SU-DHL-6 (cell line): Measurements from ENCODE around the gene PPM1L.

Experiments used
- H2AFZ ChIP-seq: fragments of 200-600 bp; sonication (generic); 2 replicates; pipeline ENCODE4 v1.6.1; 2014; ENCODE audit warnings: low read depth, mild to moderate bottlenecking, moderate library complexity, mixed read lengths, antibody characterized with exemption, low read length; ENCODE audit not compliant: severe bottlenecking
- H3F3A ChIP-seq: fragments of 200-600 bp; shearing (Covaris generic); 2 replicates; pipeline ENCODE4 v1.6.0; 2016; ENCODE audit warnings: antibody characterized with exemption, mild to moderate bottlenecking; ENCODE audit not compliant: insufficient read depth
- H3K27ac ChIP-seq: fragments of 200-600 bp; sonication (generic); 2 replicates; pipeline ENCODE4 v1.5.1; 2016; ENCODE audit warnings: low read depth, mild to moderate bottlenecking, low read length, moderate library complexity, mixed read lengths
- H3K27me3 ChIP-seq: fragments of 200-600 bp; sonication (generic), shearing (Covaris generic); 2 replicates; pipeline ENCODE4 v1.6.0; 2014; ENCODE audit warnings: mild to moderate bottlenecking, low read length
- H3K36me3 ChIP-seq: fragments of 200-600 bp; sonication (generic); 2 replicates; pipeline ENCODE4 v1.6.1; 2014; ENCODE audit warnings: mild to moderate bottlenecking, low read length, mixed read lengths
- H3K4me2 ChIP-seq: fragments of 300-600, 200-600 bp; shearing (Covaris generic), sonication (generic); 2 replicates; pipeline ENCODE4 v1.6.0; 2014; ENCODE audit warnings: low read length, low read depth, mild to moderate bottlenecking; ENCODE audit not compliant: poor library complexity, severe bottlenecking
- H3K4me3 ChIP-seq: fragments of 200-600 bp; sonication (generic); 2 replicates; pipeline ENCODE4 v1.5.1; 2014; ENCODE audit warnings: antibody characterized with exemption, low read length, mild to moderate bottlenecking, mixed read lengths; ENCODE audit not compliant: insufficient read depth, poor library complexity, severe bottlenecking
- H3K79me2 ChIP-seq: fragments of 200-600 bp; sonication (generic); 2 replicates; pipeline ENCODE4 v1.6.1; 2014; ENCODE audit warnings: mild to moderate bottlenecking, low read length, moderate library complexity; ENCODE audit not compliant: insufficient read depth
- H3K9ac ChIP-seq: fragments of 200-600 bp; sonication (generic); 2 replicates; pipeline ENCODE4 v1.7.0; 2014; ENCODE audit warnings: mild to moderate bottlenecking, low read length
- H3K9me2 ChIP-seq: fragments of 200-600 bp; sonication (generic); replicated peaks from 2 replicates; pipeline ENCODE4 v1.6.1; 2014; ENCODE audit warnings: low read length; ENCODE audit not compliant: insufficient read depth
- H3K9me3 ChIP-seq: fragments of 200-600 bp; sonication (generic); 2 replicates; pipeline ENCODE4 v1.6.1; 2014; ENCODE audit warnings: low read length, mixed read lengths; ENCODE audit not compliant: insufficient read depth
- H4K20me1 ChIP-seq: fragments of 200-600 bp; sonication (generic); 2 replicates; pipeline ENCODE4 v1.6.1; 2014; ENCODE audit warnings: low read depth, mild to moderate bottlenecking, antibody characterized with exemption, low read length, moderate library complexity, mixed read lengths
- CTCF ChIP-seq: fragments of 200-600 bp; sonication (generic); IDR thresholded peaks from one replicate; pipeline ENCODE4 v1.5.1; 2017; ENCODE audit warnings: antibody characterized with exemption, mild to moderate bottlenecking, low read length, moderate library complexity; ENCODE audit not compliant: insufficient read depth, poor library complexity, severe bottlenecking
- EZH2phosphoT487 ChIP-seq: fragments of 200-600 bp; sonication (generic), shearing (Covaris generic); conservative IDR thresholded peaks from 2 replicates; pipeline ENCODE4 v1.6.1; 2018; ENCODE audit warnings: mild to moderate bottlenecking, antibody characterized with exemption, low read length, moderate library complexity, mixed read lengths

The PPM1L gene

GRCh38 chr3:161082063-161082462 is 326.0 kb downstream of the PPM1L start:
- Histone ChIP-seq H3K36me3 (no peaks in the 10 kb centered on the region), H2AFZ (no peak overlapping the region), H3K9me3 (no peaks in the 10 kb centered on the region), H3K4me2 (no peak overlapping the region), H3K27ac (no peak overlapping the region), H4K20me1 (no peaks in the 10 kb centered on the region), H3K9ac (no peak overlapping the region), H3K79me2 (no peaks in the 10 kb centered on the region), H3K4me3 (no peak overlapping the region), H3F3A (no peaks in the 10 kb centered on the region), H3K27me3 (no peaks in the 10 kb centered on the region), H3K9me2 (no peaks in the 10 kb centered on the region)
- no peak for TF ChIP-seq CTCF
- no peak for TF ChIP-seq EZH2phosphoT487

DNA sequence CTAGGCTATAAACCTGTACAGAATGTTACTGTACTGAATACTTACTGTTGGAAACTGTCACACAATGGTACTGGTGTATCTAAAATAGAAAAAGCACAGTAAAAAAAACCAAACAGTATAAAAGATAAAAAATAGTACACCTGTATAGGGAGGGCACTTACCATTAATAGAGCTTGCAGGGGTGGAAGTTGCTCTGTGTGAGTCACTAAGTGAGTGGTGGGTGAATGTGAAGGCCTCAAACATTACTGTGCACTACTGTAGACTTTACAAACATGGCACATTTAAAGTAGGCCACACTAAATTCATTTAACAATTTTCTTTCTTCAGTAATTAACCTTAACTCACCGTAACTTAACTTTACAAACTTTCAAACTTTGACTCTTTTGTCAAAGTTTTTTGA is 327.1 kb downstream of the PPM1L start:
- Histone ChIP-seq H3F3A (no peaks in the 10 kb centered on the region), H3K9me2 (no peaks in the 10 kb centered on the region), H3K36me3 (no peaks in the 10 kb centered on the region), H4K20me1 (no peaks in the 10 kb centered on the region), H3K4me3 (no peak overlapping the region), H3K9me3 (no peaks in the 10 kb centered on the region), H3K79me2 (no peaks in the 10 kb centered on the region), H3K4me2 (no peak overlapping the region), H3K9ac (no peak overlapping the region), H3K27ac (no peak overlapping the region), H2AFZ (no peak overlapping the region), H3K27me3 (no peaks in the 10 kb centered on the region)
- TF ChIP-seq EZH2phosphoT487 (no peak), CTCF (no peak)

DNA sequence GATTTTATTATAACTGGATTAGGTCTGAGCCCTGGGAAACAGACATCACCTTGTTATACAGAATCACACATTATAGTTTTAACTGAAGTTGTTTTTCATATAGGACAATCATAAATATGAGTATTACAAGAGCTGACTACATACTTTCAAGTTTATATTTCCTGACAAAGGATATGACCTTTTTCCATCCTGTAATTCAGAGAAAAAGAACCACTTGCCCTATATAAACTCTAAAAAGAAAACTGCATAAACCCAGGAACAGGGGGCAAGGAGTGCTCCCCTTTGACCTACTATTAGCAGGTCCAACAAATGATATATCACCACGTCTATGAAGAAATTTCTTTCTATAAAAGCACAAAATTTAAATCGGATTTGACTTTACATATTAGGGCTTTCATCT is 328.2 kb downstream of the PPM1L start:
- no peaks in the 10 kb centered on the region for H3K36me3 ChIP-seq
- H3K27me3 ChIP-seq = no peaks in the 10 kb centered on the region
- H3F3A ChIP-seq = no peaks in the 10 kb centered on the region
- H2AFZ ChIP-seq = no peak overlapping the region
- no peaks in the 10 kb centered on the region for H3K79me2 ChIP-seq
- no peaks in the 10 kb centered on the region for H4K20me1 ChIP-seq
- no peak for TF ChIP-seq EZH2phosphoT487
- no peak for TF ChIP-seq CTCF
- no peak overlapping the region for H3K4me2 ChIP-seq
- no peak overlapping the region for H3K27ac ChIP-seq
- H3K9me2 ChIP-seq = no peaks in the 10 kb centered on the region
- H3K9ac ChIP-seq = no peak overlapping the region
- H3K9me3 ChIP-seq = no peaks in the 10 kb centered on the region
- no peak overlapping the region for H3K4me3 ChIP-seq

GRCh38 chr3:161093895-161094294 is 337.9 kb downstream of the PPM1L start:
- no peaks in the 10 kb centered on the region for H3K36me3 ChIP-seq
- H3K9ac ChIP-seq = no peak overlapping the region
- no peaks in the 10 kb centered on the region for H3F3A ChIP-seq
- TF ChIP-seq EZH2phosphoT487 = no peak
- no peak for TF ChIP-seq CTCF
- H2AFZ ChIP-seq = no peak overlapping the region
- no peak overlapping the region for H3K4me3 ChIP-seq
- no peaks in the 10 kb centered on the region for H3K27me3 ChIP-seq
- no peaks in the 10 kb centered on the region for H3K9me2 ChIP-seq
- no peaks in the 10 kb centered on the region for H3K79me2 ChIP-seq
- H3K27ac ChIP-seq = no peak overlapping the region
- no peaks in the 10 kb centered on the region for H4K20me1 ChIP-seq
- H3K9me3 ChIP-seq = no peaks in the 10 kb centered on the region
- no peak overlapping the region for H3K4me2 ChIP-seq
